SW480 (cell line): ENCODE measurements around the gene DENND10.
"Not testable (repeated sequence)": the region's sequence is repeated elsewhere in the genome, so short reads cannot be mapped to it uniquely, and the experiment has no call there.

Source experiments
- DNase-seq: peaks from one replicate; pipeline ENCODE4 v3.0.0-alpha.2; 2016; ENCODE audit warnings: low spot score

Gene DENND10, protein sequence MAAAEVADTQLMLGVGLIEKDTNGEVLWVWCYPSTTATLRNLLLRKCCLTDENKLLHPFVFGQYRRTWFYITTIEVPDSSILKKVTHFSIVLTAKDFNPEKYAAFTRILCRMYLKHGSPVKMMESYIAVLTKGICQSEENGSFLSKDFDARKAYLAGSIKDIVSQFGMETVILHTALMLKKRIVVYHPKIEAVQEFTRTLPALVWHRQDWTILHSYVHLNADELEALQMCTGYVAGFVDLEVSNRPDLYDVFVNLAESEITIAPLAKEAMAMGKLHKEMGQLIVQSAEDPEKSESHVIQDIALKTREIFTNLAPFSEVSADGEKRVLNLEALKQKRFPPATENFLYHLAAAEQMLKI

DNA sequence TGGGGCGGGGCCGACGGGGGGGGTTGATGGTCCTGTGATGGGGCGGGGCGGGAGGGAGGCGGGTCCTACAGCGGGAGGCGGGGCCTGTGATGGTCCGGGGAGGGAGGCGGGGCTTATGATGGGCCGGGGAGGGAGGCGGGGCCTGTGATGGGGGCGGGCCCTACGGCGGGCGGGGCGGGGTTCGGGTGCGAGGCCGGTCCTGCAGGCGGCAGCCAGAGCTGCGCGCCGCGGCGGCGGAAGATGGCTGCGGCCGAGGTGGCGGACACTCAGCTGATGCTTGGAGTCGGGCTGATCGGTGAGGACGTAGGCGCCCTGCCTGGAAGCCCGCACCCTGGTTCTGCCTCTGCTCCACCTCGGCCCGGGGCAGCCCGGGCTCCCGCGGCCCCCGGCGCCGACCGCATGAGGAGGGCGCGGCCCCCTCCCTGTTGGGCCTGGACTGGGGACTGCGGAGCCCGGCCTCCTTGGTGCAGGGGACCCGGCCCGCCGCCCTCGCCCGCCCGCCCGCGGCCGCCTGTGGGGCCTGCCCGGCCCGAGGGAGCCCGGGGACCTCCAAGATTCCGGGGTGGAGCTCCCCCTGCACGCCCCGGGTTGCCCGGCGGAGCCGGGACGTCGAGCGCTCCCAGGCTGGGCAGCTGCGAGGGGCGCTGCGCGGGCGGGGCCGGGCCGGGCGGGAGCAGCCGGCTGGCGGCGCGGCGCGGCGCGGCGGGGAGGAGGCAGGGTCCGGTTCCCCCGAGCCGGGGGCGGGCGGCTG, at the start of gene DENND10:
Gene DENND10, plus strand, starts transcription at position 211 of the 751 bp plus-strand sequence. Its CDS starts 30 bp downstream, at position 241.
- DNase-seq = peak; percentile 62

DNA sequence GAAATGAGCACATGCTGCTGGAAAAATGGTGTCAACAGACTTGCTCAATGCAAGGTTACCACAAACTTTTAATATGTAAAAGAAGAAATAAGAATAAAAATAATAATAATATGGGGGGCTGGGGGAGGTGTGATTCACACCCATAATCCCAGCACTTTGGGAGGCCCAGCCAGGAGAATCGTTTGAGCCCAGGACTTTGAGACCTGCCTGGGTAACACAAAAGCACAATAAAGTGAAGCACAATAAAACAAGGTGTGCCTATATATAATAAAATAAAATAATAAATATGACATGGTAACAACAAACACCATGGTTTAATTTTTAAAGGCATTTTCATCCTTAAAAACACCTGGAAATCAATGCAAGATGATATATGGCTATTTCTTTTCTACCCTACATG, 48.4 kb upstream of the DENND10 start:
- DNase-seq = no peak

DNA sequence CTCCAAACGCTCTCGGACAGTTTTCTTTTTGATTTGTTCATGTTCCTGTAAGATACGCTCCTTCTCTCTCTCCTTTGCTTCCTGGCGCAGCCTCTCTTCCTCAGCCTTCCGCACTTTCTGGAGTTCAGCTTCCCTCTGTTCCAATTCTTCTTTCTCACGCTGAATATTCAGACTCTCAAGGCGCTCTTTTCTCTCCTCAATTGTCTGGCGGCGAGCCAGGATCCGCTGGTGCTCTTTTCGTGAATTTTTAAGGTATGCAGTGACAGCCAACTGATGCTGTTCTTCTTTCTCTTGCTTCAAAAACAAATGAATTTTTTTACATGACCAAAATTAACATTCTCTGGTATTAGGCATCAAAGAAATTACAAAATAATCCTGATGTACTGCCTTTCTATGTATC, 45.9 kb upstream of the DENND10 start:
- DNase-seq = no peak

DNA sequence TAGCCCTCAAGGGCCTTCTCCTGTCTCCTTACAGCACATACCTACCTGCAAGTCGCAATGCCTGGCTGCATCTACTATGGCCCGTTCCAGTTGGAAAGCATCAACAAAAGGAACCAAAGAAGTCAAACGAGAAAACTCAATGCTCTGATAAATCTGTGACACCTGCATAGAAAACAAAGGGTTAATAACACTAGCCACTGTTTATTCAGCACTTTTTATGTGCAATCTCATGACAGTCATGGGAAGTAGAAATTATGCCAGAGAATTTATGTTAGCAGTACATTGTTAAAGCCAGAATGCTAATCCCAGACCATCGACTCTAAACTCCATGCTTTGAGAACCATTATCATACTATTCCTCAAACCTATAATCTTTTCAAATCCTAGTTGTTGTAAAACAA, 44.4 kb upstream of the DENND10 start:
- DNase-seq = no peak

DNA sequence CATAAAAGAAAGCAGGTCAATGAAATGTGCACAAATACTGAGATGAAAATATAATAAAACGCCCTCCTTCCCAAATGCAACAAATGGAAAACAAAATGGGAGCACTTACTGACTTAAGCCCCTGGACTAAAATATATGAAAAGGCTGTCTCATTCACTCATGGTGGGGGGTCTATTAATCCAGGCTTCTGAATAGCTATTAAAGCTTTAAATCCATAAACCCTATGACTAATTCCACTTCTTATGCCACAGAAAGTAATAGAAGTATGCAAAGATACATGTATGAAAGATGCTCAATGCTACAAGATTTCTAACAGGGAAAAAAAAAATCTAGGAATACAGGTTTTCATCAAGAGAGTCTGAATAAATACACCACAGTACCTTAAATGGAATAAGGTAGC, 43.8 kb upstream of the DENND10 start:
- no peak for DNase-seq

DNA sequence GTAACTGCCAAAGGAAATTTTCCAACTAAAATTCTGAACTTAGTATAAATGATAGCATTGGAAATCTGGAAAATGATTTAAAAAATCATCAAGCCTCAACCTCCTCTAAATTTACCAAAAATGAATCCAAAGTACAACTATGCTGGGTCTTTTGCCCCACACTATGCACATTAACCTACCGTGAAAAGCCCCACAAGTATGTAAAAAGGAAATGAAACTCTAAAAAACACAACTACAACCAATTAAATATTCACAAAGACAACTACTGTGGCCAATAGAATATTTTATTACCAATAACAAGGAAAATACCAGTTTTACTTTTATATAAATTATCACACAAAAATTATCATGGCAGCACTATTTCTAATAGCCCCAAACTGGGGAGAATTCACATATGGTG, 42.6 kb upstream of the DENND10 start:
- no peak for DNase-seq

DNA sequence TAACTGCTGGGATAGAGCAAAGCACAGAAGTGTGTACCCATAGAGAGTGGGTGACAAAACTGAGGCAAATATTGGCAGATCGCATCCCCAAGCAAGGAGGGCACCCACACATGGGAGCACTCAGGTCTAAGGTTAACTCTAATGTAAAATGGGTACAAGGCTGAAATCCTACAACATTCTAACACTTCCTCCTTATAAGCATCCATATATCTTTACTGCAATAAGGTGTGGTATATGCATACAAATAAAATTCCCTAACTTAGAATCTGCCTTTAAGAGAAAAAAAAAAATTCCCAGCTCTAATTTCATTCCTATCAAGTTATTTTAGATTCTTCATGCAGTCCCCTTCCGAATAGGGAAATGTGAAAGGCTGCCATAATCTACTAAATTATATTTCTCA, 42.0 kb upstream of the DENND10 start:
- no peak for DNase-seq

DNA sequence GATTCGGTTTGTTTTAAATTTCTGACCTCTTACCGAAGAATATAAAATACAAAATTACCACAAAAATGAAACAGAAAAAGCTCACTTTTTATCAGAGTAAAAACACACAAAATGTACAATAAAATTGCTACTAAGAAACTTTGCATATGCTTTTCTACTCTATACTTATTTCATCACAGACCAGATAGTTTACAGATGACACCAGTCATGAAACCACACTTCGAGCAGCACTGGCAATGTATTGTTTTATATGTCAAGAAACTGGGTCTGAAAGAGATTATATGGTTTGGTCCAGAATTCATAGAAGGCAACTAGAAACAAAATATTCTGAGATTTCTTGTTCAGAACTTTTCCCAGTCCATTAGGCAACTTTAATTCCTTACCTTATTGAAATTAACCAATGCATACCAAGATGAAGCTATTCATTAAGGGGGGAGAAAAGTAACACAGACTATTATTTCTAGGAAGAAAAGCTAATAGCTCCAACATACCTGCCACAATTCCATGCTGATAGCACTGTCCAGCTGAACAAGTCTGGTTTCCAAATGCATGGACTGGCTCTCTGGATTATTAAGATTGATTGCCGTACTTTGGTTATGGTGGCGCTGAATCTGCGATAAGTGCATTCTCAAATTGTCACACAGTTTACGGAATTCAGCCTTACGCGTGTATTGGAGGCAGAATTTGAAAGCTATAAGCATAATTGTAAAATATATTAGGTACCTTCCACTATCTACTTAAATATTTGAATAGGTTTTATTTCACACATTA, 33.3 kb upstream of the DENND10 start:
- DNase-seq = no peak

DNA sequence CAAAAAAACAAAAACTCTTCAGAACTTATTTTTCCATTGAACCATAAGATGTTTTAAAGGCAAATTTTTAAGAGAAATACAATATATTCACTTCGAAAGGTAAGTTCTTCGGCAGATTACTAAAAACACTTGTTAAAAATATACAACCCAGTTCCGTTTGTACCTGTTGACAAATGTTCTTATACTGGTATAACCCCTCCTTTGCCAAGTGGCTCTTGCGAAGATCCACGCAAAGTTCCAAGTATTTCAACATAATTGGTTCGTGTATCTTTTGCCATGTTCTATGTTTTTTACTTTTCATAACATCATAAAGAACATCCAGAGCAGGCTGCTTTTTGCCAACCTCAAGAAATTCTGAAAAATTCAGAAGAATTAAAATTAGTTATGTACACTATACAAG, 30.3 kb upstream of the DENND10 start:
- DNase-seq = no peak

DNA sequence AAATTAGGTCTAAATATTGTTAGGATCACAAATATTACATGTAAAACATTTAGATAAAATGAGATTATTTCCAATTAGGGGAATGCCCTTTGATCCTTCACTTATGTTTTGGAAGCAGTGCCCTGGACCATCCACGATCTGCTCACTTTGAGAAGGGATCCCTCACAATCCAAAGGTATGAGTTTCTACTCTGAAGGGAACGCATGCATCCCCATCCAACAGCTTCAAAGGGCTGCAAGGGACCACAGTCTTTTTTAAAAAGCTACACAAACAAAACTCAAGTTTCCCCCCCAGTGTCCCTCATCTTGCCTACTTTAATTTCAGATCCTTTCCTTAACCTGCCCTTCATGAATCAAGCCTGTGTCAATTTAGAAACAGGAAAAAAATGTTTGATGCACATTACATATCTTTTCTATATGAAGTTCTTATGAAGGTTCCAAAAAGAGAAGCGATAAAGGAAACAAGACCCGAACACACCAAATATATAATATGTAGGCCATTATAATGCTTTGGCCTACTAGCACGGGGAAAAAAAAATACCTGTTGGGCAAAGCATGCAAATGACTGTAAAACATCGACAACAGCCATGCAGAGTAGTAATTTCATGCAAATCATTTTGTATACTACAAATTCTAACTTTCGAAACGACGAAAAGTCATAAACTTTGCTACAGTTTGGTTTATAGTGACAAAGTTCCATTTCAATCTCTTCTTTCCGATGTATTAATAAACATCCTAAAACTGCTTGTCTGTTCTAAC, 25.3 kb upstream of the DENND10 start:
- no peak for DNase-seq

DNA sequence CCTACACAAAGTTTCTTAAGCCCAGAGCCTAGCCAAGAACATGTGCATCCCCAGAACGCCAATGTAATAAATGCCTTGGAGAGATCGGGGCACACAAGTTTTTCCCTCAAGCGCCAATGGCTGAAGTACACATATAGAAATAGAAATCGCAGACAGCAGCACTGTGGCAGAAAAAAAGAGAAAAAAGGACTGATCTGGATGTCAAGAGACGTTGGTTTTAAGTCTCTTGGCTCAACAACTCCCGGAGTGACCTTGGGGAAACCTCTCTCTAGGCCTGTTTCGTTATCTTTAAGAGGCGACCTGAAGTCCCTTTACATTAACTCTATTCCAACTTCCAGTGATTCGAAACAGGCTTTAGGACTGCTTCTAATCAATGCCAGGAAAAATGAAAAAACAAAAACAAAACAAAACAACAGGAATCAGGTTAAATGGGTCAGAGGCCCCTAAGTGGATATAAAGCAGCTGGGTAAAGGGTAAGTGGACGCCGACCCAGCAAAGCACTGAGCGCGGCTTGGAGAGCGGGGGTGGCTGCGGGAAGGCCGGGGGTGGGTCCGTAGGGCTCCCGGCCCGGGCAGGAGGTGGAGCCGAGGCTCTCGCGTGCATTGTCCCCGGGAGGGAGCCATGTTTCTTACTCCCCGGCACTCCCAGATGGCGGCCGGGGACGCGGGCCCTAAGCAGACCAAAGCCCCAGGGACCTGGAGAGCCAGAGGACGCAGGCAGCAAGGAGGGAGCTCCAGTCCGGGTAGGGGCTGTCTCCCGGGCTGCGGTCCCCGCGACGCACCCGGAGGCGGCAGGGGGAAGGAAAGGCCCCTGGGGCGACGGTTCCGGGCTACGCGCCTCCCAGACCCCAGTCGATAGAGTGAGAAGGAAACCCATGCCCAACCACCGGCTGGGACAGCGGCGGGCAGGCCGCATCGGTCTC, 24.1 kb upstream of the DENND10 start:
- DNase-seq = peak; percentile 74

DNA sequence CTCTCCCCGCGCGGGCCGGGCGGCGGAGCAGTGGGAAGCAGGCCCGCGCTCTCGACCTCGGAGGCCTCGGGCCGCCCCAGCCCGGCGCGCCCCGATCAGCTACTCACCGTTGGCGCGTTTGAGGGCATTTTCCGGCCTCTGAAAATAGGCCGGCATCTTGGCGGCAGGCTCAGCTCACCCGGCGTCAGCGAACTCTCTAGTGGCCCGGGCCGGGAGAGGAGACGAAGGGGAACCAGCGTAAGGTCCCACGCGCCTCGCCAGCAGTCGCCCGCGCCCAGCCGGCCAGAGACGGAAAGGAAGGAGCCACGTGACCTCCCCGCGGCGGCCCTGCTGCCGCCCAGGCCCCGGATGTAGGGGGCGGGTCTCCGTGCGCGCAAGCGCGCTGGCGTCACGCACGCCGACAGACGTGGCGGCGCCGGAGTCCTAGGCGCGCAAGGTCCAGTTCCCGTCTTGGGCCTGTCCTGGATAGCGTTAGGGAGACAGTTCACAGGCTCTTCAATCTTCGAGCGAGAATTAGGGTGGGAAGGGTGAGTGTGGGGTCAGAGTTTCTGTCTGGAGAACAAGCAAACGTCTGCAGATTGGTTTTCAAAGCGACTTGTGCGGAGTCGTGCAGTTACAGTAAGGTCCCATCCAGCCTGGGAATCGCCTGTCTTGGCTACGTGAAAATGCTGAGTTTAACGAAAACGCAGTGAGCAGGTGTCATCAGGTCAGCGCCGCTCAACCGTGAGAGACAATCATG, 23.2 kb upstream of the DENND10 start, which contains the start of gene EIF3A:
Gene EIF3A, minus strand, starts transcription at position 297 of the 739 bp plus-strand sequence. Its CDS starts 141 bp downstream, at position 156.
- DNase-seq = peak; percentile 85

DNA sequence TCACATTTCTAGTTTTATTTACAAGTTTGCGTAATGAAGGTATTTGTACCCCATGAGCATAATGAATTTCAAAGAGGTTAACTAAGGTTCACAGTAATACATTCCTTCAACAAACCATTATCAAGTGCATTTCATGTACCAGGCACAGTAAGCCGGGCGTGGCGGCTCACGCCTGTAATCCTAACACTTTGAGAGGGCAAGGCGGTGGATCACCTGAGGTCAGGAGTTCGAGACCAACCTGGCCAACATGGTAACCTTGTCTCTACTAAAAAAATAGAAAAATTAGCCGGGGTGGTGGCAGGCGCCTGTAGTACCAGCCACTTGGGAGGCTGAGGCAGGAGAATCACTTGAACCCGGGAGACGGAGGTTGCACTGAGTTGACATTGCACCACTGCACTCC, 19.0 kb upstream of the DENND10 start:
- no peak for DNase-seq

DNA sequence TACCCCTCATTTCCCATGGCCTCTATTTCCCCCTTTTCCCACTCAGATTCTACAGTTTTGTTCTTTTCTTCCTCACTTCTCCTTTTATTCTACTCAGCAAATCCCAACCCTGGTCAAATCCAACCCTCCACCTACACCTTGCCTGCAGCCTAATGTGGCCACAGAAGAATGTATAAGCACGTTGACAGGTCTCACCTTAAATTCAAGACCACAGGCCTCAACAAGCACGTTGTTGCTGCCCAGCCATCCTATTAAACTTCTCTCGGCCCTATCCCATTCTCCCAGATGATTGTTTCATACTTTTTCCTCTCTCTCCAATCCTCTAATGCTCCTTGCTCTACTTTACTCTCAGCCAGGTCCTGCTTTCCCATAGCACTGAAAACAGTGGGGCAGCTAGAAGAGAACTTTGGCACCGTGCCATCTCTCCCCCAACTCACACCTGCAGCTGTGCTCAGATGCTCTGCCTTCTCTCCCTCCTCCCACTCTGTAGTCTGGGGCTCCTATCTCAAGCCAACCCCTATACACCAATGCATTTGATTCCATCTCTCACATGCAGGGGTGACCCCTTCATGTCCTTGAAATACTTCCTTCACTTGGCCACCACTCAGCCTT, 16.5 kb upstream of the DENND10 start:
- DNase-seq = no peak

DNA sequence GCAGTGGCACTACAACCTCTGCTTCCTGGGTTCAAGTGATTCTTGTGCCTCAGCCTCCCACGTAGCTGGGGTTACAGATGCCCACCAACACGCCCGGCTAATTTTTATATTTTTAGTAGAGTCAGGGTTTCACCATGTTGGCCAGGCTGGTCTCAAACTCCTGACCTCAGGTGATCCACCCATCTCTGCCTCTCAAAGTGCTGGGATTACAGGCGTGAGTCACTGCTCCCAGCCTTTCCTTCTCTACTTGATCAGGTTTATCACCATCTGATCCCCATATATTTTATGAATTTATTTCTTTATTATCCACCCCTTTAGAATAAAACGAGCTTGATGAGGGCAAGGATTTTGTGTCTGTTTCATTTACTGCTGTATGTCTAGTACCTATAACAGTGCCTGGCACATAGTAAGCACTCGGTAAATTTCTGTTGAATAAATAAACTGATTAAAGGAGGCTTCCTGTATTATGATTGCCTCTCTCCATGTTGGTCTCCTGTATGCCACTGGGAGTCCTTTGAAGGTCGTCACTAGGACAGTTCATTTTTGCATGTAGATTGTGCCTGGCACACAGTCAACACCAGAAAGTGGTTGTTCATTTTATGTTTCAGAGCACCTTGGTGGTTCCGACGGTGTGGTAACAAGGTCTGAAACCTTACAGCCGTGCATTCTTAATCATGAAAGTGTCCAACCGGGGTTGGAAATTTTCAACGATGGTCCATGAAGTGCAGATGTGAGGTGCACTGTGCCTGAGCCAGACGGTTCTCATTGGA, 13.7 kb upstream of the DENND10 start:
- DNase-seq = peak; percentile 51

DNA sequence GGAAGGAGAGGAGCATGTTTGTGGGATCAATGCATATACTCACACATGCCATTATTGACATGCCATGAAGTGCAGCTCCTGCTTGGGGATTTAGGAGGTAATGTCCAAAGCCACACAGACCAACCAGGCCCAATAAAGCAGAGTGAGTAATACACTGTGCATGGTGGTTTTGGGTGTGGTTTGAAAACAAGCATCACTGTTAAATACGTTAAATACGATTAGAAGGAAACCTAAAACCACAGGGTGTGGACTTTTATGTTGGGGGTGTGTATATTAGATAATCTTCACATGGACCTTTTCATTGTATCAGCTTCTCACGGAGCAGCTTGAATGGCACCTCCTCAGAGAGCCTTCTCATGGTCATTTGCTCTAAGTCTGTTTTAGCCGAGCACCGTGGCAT, 12.9 kb upstream of the DENND10 start:
- DNase-seq = peak; percentile 98

DNA sequence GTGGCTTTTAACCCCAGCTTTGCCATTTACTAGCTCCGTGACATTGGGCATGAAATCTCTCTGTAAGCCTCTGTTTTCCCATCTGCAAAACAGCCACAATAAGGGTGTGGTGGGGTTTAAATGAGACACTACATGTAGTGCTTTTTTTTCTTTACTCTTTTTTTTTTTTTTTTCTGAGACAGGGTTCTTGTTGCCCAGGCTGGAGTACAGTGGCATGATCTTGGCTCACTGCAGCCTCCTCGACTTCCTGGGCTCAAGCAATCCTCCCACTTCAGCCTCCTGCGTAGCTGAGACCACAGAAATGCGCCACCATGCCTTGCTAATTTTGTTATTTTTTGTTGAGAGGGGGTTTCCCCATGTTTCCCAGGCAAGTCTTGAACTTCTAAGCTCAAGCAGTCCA, 8.3 kb upstream of the DENND10 start:
- DNase-seq = no peak

DNA sequence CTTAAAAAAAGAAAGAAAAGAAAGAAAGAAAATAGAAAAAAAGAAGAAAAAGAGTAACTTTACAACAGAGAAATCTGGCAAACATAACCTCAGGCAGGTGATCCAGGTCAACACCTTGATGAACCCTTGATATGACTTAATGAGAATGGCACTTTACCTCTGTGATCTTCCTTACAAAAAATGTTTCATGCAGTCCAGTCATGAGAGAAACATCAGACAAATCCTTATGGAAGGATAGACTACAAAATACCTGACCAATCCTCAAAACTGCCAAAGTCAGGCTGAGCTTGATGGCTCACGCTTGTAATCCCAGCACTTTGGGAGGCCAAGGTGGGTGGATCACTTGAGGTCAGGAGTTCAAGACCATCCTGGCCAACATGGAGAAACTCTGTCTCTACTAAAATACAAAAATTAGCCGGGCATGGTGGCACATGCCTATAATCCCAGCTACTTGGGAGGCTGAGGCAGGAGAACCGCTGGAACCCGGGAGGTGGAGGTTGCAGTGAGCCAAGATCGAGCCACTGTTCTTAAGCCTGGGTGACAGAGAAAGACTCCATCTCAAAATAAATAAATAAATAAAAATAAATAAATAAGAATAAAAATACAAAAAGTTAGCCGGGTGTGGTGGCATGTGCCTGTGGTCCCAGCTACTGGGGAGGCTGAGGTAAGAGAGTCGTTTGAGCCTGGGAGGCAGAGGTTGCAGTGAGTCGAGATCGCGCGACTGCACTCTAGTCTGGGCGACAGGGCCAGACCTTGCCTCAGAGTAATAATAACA, 7.1 kb upstream of the DENND10 start:
- not testable (repeated sequence) for DNase-seq
